Stimulated activated CD4-positive, alpha-beta T cell treated with anti-CD3 and anti-CD28 coated beads, Interleukin-4, amount 100 ng/mL, for 24 hours (primary cell): ENCODE data around the gene CEP170B.
"Not testable (repeated sequence)": the region's sequence is repeated elsewhere in the genome, so short reads cannot be mapped to it uniquely, and the experiment has no call there.

Source experiments
- DNase-seq: peaks from one replicate; pipeline ENCODE4 v3.0.0-alpha.2; 2020

CEP170B gene

GRCh38 chr14:104892531-104893434 lies 27.7 kb downstream of the CEP170B start:
- no peak for DNase-seq

GRCh38 chr14:104893435-104894207 lies 28.6 kb downstream of the CEP170B start:
- no peak for DNase-seq

GRCh38 chr14:104894331-104895206 lies 29.5 kb downstream of the CEP170B start:
- DNase-seq, result no peak

- no peak for DNase-seq
Observed at GRCh38 chr14:104895207-104895785, 30.2 kb downstream of the CEP170B start.

GRCh38 chr14:104895786-104896661 lies 31.0 kb downstream of the CEP170B start:
- no peak for DNase-seq

GRCh38 chr14:104897330-104898194 lies 32.5 kb downstream of the CEP170B start:
- no peak for DNase-seq

- no peak for DNase-seq
Observed at GRCh38 chr14:104898195-104898558, 33.1 kb downstream of the CEP170B start.

- no peak for DNase-seq
Observed at GRCh38 chr14:104898870-104899510, 33.9 kb downstream of the CEP170B start.

GRCh38 chr14:104899781-104900180 lies 34.7 kb downstream of the CEP170B start:
- no peak for DNase-seq

- DNase-seq, result no peak
Observed at GRCh38 chr14:104900639-104901512, 35.8 kb downstream of the CEP170B start.

- DNase-seq, result no peak
Observed at GRCh38 chr14:104903990-104904389, 38.9 kb downstream of the CEP170B start.

- not testable (repeated sequence) for DNase-seq
Observed at GRCh38 chr14:104904650-104905578, 39.8 kb downstream of the CEP170B start.

- DNase-seq, result not testable (repeated sequence)
Observed at GRCh38 chr14:104905579-104905933, 40.5 kb downstream of the CEP170B start.

- no peak for DNase-seq
Observed at GRCh38 chr14:104908303-104908702, 43.2 kb downstream of the CEP170B start.

GRCh38 chr14:104912053-104912452 lies 47.0 kb downstream of the CEP170B start:
- no peak for DNase-seq

- DNase-seq, result no peak
Observed at GRCh38 chr14:104913435-104913834, 48.4 kb downstream of the CEP170B start.

GRCh38 chr14:104917116-104917515 lies 52.0 kb downstream of the CEP170B start:
- DNase-seq, result no peak

- DNase-seq, result no peak
Observed at GRCh38 chr14:104917993-104918392, 52.9 kb downstream of the CEP170B start.
